ENCODE data around the gene PRKAG3. TPM values are rescaled to one million over a fixed set of nuclear protein-coding genes. Genes with fewer than 3 reads are reported as not detected.

The PRKAG3 gene
- not detected in 2 replicates for total RNA-seq
- long read RNA-seq = 0 reads

DNA sequence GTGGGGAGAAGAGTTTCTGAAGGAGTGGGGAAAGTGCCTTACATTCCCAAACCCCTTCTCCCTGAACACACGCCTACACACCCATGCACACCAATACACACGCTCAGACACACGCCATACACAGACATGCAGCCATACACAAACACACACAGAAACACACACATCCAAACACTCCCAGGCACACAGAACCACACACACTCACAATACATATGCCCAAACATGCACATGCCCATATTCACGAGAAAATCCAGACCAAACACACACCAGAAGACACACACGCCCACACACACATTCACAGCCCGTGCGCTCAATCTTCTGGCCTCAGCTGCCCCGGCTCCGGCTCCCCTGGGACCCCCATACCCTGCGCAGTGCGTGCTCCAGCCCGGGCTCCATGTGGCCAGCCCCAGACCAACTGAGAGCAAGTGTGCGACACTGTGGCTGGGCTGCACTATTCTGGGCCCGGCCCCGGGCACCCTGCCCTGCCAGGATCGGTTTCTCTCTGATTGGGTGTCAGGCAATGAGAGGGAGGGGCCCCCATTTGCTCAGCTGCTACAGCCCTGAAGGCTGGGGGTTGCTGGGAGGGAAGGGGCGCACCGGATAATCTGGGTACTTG, at the start of gene PRKAG3:
Gene PRKAG3 (minus strand): TSS at position 426 of the 613 bp plus-strand sequence.
- H3K27me3 Mint-ChIP-seq = peaks cover 43% of the 10 kb centered on the region
- no peaks in the 10 kb centered on the region for H3K9me3 Mint-ChIP-seq (ENCODE audit: low read depth)
- H3K27ac Mint-ChIP-seq = no peak within 1 kb of the TSS

DNA sequence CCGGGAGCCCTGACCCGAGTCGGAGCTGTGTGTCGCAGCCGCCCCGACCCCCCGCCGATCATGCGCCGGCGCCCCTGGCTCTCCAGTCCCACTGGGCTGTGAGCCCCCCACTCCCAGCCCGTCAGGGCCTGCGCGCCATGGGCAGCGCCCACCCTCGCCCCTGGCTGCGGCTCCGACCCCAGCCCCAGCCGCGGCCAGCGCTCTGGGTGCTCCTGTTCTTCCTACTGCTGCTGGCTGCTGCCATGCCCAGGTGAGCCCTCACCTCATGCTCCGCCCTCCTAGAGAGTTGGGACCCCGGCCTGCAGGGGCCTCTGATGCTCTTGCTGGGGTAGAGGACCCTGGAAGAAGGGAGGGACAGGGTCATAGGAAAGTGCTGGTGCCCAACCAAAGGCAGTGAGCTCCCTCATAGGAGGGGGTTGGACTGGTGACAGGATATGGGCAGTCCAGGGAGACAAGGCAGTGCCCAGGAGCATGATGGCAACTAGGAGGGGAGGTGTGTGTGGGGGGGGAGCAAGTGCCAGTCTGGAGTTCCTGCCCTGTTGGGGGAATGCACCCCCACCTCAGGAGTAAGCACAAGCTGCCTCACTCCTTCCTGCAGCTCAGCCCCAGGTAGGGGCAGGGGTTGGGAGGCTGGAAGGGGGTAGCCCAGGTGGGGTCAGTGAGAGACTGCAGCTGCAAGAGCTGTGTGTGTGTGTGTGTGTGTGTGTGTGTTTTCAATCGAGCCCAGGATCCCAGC, 49.4 kb upstream of the PRKAG3 start:
- peaks cover 1% of the 10 kb centered on the region for H3K36me3 Mint-ChIP-seq (ENCODE audit: insufficient read depth)
- no peak overlapping the region for H3K4me3 Mint-ChIP-seq (ENCODE audit: low read depth)
- TF ChIP-seq, protein P1, sequence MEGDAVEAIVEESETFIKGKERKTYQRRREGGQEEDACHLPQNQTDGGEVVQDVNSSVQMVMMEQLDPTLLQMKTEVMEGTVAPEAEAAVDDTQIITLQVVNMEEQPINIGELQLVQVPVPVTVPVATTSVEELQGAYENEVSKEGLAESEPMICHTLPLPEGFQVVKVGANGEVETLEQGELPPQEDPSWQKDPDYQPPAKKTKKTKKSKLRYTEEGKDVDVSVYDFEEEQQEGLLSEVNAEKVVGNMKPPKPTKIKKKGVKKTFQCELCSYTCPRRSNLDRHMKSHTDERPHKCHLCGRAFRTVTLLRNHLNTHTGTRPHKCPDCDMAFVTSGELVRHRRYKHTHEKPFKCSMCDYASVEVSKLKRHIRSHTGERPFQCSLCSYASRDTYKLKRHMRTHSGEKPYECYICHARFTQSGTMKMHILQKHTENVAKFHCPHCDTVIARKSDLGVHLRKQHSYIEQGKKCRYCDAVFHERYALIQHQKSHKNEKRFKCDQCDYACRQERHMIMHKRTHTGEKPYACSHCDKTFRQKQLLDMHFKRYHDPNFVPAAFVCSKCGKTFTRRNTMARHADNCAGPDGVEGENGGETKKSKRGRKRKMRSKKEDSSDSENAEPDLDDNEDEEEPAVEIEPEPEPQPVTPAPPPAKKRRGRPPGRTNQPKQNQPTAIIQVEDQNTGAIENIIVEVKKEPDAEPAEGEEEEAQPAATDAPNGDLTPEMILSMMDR (IDR thresholded peaks at IDR 0.05; ENCODE audit: unreplicated experiment) = no peak
- H3K9me3 Mint-ChIP-seq (ENCODE audit: low read depth) = peaks cover 4% of the 10 kb centered on the region
- H3K4me1 Mint-ChIP-seq (ENCODE audit: low read depth) = peaks cover 1% of the 10 kb centered on the region
- peaks cover 82% of the 10 kb centered on the region for H3K27me3 Mint-ChIP-seq
- no peak for DNase-seq (ENCODE audit: low spot score, unreplicated experiment)
- H3K27ac Mint-ChIP-seq = no peak overlapping the region

More for the DNA sequence above, at the start of gene PRKAG3:
- Mint-ChIP-seq H3K36me3 (ENCODE audit: insufficient read depth) (no peaks in the 10 kb centered on the region), H3K4me1 (ENCODE audit: low read depth) (no peaks in the 10 kb centered on the region), H3K4me3 (ENCODE audit: low read depth) (no peak within 1 kb of the TSS)
- DNase-seq (ENCODE audit: low spot score, unreplicated experiment) = no peak
- TF ChIP-seq, protein P1 (IDR thresholded peaks at IDR 0.05; ENCODE audit: unreplicated experiment) = no peak

DNA sequence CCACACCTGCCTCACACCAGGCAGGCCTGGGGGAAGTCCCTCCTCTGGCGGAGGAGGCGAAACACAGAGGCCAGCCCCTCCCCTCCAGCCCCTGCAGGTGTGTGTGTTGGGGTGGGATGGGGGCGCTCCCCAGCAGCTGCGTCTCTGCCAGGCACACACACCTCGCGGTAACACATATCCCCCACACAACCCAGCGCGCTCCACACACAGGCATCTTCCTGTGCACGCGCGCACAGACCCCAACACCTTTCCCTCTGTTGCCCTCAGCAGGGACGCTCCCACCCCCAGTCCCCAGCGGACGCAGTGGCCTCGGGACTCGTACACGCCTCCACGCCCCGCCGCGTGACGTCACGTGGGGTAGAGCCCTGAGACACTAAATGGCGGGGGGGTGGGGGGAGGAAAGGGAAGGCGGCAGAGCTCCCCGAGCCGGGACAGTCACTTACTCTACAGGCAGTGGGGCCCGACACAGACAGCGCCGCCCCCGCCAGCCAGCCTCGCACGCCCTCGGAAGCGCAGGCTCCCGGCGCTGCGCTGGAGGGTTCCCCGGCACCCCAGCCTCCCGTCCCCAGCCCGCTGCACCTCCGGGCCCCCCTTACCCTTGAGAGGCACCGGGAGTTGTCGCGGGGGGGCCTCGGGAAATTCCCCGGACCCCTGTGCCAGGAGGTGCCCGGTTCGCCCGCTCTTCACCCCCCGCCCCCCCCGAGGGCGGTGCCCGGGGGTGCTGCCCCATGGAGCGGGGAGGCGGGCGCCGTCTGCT, 48.7 kb upstream of the PRKAG3 start, which contains the start of gene WNT10A:
Gene WNT10A (plus strand): TSS at position 751 of the 757 bp plus-strand sequence. CDS start 144 bp downstream, outside the sequence.
- Mint-ChIP-seq H3K27ac (no peak within 1 kb of the TSS), H3K27me3 (peaks cover 82% of the 10 kb centered on the region), H3K4me1 (ENCODE audit: low read depth) (peaks cover 1% of the 10 kb centered on the region), H3K9me3 (ENCODE audit: low read depth) (peaks cover 4% of the 10 kb centered on the region), H3K36me3 (ENCODE audit: insufficient read depth) (peaks cover 1% of the 10 kb centered on the region), H3K4me3 (ENCODE audit: low read depth) (peak within 1 kb of the TSS; percentile 40)
- no peak for DNase-seq (ENCODE audit: low spot score, unreplicated experiment)
- TF ChIP-seq, protein P1 (IDR thresholded peaks at IDR 0.05; ENCODE audit: unreplicated experiment) = no peak

DNA sequence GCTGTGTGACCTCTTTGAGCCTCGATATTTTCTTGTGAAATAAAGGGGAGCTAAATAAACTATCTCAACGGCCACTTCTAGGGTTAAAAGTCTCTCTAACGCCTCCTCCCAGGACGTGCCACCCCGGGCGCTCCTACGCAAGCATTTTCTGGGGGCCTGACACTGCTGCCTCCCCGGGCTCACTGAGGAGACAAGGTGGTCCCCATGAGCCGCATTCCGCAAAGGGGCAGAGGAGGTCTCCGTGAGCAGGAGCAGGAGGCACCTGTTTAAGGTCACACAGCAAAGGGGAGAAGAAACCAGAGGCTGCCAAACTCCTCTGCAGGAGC, 48.1 kb upstream of the PRKAG3 start:
- H3K4me1 Mint-ChIP-seq (ENCODE audit: low read depth) = peaks cover 1% of the 10 kb centered on the region
- H3K27me3 Mint-ChIP-seq = peaks cover 82% of the 10 kb centered on the region
- H3K4me3 Mint-ChIP-seq (ENCODE audit: low read depth) = no peak overlapping the region
- peaks cover 4% of the 10 kb centered on the region for H3K9me3 Mint-ChIP-seq (ENCODE audit: low read depth)
- TF ChIP-seq, protein P1 (IDR thresholded peaks at IDR 0.05; ENCODE audit: unreplicated experiment) = no peak
- no peak overlapping the region for H3K27ac Mint-ChIP-seq
- DNase-seq (ENCODE audit: low spot score, unreplicated experiment) = no peak
- H3K36me3 Mint-ChIP-seq (ENCODE audit: insufficient read depth) = peaks cover 1% of the 10 kb centered on the region
